WTC11 (cell line): ENCODE results near the gene TTC28.

Source experiments
- TF ChIP-seq, protein P1 (sequence below): fragments of 200-600 bp; IDR thresholded peaks from 2 replicates; pipeline ENCODE4 v1.8.0; 2022; ENCODE audit warnings: antibody characterized with exemption
- TF ChIP-seq, protein P2 (sequence below): sonication (generic); formaldehyde crosslinking; IDR thresholded peaks from 2 replicates; pipeline ENCODE4 v1.8.1; 2023; ENCODE audit warnings: mild to moderate bottlenecking, missing genetic modification reagents, borderline replicate concordance

DNA sequence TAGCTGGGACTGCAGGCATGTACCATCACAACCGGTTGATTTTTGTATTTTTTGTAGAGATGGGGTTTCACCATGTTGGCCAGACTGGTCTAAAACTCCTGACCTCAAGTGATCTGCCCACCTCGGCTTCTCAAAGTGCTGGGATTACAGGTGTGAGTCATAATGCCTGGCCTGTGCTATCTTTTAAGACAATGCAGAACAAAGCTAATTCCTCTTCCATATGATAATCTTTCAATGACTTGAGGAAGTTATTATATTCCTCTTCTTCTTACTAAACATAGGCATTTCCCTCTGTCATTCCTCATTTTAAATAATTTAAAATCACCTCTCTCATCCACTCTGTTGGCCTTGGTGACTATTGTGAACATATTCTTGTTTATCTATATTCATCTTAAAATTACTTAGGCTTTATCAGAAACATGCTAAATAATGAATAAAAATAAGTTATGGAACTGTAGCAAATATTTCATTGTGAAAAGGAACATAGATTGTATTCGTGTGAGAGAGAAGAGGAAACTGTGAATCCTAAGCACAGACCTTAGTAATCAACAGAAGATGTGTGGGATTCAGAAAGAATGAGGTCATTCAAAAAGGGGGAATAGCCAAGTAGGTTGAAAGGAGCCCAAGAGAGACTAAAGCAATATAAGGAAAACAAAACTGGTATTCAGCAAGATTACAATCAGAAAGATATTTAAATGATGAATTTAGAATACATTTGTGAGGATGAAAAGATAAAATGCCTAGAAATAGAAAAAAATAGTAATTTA is 269.4 kb downstream of the TTC28 start:
- TF ChIP-seq, protein P1, sequence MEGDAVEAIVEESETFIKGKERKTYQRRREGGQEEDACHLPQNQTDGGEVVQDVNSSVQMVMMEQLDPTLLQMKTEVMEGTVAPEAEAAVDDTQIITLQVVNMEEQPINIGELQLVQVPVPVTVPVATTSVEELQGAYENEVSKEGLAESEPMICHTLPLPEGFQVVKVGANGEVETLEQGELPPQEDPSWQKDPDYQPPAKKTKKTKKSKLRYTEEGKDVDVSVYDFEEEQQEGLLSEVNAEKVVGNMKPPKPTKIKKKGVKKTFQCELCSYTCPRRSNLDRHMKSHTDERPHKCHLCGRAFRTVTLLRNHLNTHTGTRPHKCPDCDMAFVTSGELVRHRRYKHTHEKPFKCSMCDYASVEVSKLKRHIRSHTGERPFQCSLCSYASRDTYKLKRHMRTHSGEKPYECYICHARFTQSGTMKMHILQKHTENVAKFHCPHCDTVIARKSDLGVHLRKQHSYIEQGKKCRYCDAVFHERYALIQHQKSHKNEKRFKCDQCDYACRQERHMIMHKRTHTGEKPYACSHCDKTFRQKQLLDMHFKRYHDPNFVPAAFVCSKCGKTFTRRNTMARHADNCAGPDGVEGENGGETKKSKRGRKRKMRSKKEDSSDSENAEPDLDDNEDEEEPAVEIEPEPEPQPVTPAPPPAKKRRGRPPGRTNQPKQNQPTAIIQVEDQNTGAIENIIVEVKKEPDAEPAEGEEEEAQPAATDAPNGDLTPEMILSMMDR: no peak
- TF ChIP-seq, protein P2, sequence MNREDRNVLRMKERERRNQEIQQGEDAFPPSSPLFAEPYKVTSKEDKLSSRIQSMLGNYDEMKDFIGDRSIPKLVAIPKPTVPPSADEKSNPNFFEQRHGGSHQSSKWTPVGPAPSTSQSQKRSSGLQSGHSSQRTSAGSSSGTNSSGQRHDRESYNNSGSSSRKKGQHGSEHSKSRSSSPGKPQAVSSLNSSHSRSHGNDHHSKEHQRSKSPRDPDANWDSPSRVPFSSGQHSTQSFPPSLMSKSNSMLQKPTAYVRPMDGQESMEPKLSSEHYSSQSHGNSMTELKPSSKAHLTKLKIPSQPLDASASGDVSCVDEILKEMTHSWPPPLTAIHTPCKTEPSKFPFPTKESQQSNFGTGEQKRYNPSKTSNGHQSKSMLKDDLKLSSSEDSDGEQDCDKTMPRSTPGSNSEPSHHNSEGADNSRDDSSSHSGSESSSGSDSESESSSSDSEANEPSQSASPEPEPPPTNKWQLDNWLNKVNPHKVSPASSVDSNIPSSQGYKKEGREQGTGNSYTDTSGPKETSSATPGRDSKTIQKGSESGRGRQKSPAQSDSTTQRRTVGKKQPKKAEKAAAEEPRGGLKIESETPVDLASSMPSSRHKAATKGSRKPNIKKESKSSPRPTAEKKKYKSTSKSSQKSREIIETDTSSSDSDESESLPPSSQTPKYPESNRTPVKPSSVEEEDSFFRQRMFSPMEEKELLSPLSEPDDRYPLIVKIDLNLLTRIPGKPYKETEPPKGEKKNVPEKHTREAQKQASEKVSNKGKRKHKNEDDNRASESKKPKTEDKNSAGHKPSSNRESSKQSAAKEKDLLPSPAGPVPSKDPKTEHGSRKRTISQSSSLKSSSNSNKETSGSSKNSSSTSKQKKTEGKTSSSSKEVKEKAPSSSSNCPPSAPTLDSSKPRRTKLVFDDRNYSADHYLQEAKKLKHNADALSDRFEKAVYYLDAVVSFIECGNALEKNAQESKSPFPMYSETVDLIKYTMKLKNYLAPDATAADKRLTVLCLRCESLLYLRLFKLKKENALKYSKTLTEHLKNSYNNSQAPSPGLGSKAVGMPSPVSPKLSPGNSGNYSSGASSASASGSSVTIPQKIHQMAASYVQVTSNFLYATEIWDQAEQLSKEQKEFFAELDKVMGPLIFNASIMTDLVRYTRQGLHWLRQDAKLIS: no peak
